ENCODE measurements around the gene SRPK3.

SRPK3 gene

DNA sequence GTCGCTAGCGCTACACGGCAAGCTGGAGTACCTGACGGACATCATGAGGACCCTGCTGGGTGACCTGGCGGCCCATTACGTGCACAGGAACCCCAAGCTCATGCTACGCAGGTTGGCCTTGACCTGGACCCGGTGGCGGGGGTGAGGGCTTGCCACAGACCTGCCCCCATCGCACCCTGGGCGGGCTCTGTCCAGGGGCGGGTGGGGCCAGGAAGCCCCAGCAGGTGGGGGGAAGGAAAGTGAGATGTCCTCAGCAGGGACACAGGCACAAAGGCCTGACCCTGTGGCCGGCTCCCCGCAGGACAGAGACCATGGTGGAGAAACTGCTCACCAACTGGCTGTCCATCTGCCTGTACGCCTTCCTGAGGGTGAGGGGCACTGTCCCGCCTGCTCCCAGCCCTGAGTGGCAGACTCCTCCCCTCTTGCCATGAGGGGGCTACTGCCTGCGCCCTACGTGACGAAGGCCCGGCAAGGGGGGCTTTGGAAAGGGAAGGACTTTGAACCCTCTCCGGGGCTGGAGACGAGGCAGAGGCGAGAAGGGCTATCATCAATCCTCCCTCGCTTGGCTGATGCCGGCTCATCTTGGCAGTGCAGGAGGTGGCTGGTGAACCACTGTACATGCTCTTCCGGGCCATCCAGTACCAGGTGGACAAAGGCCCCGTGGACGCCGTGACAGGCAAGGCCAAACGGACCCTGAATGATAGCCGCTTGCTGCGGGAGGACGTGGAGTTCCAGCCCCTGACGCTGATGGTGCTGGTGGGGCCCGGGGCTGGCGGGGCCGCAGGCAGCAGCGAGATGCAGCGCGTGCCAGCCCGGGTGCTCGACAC is 5.3 kb upstream of the SRPK3 start:
- TF ChIP-seq SPI1 (IDR thresholded peaks at IDR 0.05; ENCODE audit: borderline replicate concordance, low read depth) (no peak), POLR2AphosphoS5 (IDR thresholded peaks at IDR 0.05; ENCODE audit: low read depth) (no peak), GABPA (IDR thresholded peaks at IDR 0.05; ENCODE audit: low read depth) (no peak)
- TF ChIP-seq, protein P1, sequence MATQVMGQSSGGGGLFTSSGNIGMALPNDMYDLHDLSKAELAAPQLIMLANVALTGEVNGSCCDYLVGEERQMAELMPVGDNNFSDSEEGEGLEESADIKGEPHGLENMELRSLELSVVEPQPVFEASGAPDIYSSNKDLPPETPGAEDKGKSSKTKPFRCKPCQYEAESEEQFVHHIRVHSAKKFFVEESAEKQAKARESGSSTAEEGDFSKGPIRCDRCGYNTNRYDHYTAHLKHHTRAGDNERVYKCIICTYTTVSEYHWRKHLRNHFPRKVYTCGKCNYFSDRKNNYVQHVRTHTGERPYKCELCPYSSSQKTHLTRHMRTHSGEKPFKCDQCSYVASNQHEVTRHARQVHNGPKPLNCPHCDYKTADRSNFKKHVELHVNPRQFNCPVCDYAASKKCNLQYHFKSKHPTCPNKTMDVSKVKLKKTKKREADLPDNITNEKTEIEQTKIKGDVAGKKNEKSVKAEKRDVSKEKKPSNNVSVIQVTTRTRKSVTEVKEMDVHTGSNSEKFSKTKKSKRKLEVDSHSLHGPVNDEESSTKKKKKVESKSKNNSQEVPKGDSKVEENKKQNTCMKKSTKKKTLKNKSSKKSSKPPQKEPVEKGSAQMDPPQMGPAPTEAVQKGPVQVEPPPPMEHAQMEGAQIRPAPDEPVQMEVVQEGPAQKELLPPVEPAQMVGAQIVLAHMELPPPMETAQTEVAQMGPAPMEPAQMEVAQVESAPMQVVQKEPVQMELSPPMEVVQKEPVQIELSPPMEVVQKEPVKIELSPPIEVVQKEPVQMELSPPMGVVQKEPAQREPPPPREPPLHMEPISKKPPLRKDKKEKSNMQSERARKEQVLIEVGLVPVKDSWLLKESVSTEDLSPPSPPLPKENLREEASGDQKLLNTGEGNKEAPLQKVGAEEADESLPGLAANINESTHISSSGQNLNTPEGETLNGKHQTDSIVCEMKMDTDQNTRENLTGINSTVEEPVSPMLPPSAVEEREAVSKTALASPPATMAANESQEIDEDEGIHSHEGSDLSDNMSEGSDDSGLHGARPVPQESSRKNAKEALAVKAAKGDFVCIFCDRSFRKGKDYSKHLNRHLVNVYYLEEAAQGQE (IDR thresholded peaks at IDR 0.05; ENCODE audit: insufficient replicate concordance, low read depth): no peak
- TF ChIP-seq, protein P2, sequence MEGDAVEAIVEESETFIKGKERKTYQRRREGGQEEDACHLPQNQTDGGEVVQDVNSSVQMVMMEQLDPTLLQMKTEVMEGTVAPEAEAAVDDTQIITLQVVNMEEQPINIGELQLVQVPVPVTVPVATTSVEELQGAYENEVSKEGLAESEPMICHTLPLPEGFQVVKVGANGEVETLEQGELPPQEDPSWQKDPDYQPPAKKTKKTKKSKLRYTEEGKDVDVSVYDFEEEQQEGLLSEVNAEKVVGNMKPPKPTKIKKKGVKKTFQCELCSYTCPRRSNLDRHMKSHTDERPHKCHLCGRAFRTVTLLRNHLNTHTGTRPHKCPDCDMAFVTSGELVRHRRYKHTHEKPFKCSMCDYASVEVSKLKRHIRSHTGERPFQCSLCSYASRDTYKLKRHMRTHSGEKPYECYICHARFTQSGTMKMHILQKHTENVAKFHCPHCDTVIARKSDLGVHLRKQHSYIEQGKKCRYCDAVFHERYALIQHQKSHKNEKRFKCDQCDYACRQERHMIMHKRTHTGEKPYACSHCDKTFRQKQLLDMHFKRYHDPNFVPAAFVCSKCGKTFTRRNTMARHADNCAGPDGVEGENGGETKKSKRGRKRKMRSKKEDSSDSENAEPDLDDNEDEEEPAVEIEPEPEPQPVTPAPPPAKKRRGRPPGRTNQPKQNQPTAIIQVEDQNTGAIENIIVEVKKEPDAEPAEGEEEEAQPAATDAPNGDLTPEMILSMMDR (IDR thresholded peaks at IDR 0.05; ENCODE audit: insufficient read depth, low read length): no peak
- Histone ChIP-seq H3K27ac (replicated peaks) (no peak overlapping the region), H3K27me3 (ENCODE audit: insufficient read depth, poor library complexity, severe bottlenecking) (no peaks in the 10 kb centered on the region), H3K4me3 (replicated peaks; ENCODE audit: insufficient read depth, low read length) (no peak overlapping the region)
- DNase-seq (ENCODE audit: low read depth in 1 of 2, low spot score in 1 of 2): no peak

DNA sequence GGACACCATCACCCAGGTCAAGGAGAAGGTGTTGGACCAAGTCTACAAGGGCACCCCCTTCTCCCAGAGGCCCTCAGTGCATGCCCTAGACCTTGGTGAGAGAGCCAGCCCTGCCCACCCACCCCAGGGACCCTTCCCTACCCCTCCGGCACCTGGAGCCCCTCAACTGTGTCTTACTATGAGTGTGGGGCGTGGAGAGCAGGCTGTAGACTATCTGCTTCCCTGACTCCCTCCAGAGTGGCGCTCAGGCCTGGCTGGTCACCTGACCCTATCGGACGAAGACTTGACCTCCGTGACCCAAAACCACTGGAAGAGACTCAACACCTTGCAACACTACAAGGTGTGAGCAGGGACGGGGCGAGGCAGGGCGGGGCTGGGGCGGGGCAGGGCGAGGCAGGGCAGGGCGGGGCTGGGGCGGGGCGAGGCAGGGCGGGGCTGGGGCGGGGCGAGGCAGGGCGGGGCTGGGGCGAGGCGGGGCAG is 4.7 kb upstream of the SRPK3 start:
- no peak for DNase-seq (ENCODE audit: low read depth in 1 of 2, low spot score in 1 of 2)
- Histone ChIP-seq H3K27me3 (ENCODE audit: insufficient read depth, poor library complexity, severe bottlenecking) (no peaks in the 10 kb centered on the region), H3K4me3 (replicated peaks; ENCODE audit: insufficient read depth, low read length) (no peak overlapping the region), H3K27ac (replicated peaks) (no peak overlapping the region)
- no peak for TF ChIP-seq POLR2AphosphoS5 (IDR thresholded peaks at IDR 0.05; ENCODE audit: low read depth)
- TF ChIP-seq, protein P1 (IDR thresholded peaks at IDR 0.05; ENCODE audit: insufficient replicate concordance, low read depth): no peak
- no peak for TF ChIP-seq SPI1 (IDR thresholded peaks at IDR 0.05; ENCODE audit: borderline replicate concordance, low read depth)
- no peak for TF ChIP-seq GABPA (IDR thresholded peaks at IDR 0.05; ENCODE audit: low read depth)
- TF ChIP-seq, protein P2 (IDR thresholded peaks at IDR 0.05; ENCODE audit: insufficient read depth, low read length): no peak

DNA sequence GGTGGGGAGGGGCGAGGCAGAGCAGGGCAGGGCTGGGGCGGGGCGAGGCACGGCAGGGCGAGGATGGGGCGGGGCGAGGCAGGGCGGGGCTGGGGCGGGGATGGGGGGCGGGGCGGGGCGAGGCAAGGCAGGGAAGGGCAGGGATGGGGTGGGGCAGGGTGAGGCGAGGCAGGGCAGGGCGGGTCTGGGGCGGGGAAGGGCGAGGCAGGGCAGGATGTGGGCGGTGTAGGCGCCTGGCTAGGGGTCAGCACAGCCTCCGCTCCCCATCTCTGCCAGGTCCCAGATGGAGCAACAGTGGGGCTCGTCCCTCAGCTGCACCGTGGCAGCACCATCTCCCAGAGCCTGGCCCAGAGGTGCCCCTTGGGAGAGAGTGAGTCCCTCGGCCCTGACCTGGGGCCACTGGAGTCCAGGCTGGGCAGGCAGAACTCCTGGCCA is 4.2 kb upstream of the SRPK3 start:
- no peaks in the 10 kb centered on the region for H3K27me3 ChIP-seq (ENCODE audit: insufficient read depth, poor library complexity, severe bottlenecking)
- H3K4me3 ChIP-seq (replicated peaks; ENCODE audit: insufficient read depth, low read length): no peak overlapping the region
- H3K27ac ChIP-seq (replicated peaks): no peak overlapping the region
- no peak for DNase-seq (ENCODE audit: low read depth in 1 of 2, low spot score in 1 of 2)
- TF ChIP-seq POLR2AphosphoS5 (IDR thresholded peaks at IDR 0.05; ENCODE audit: low read depth): no peak
- no peak for TF ChIP-seq GABPA (IDR thresholded peaks at IDR 0.05; ENCODE audit: low read depth)
- TF ChIP-seq, protein P1 (IDR thresholded peaks at IDR 0.05; ENCODE audit: insufficient replicate concordance, low read depth): no peak
- TF ChIP-seq SPI1 (IDR thresholded peaks at IDR 0.05; ENCODE audit: borderline replicate concordance, low read depth): no peak
- TF ChIP-seq, protein P2 (IDR thresholded peaks at IDR 0.05; ENCODE audit: insufficient read depth, low read length): no peak
